GM21390 (cell line): ENCODE results near the gene GAST.
A peak's percentile ranks its signal among the peaks of the same experiment; 100 is the strongest.
"Not testable (repeated sequence)": the region's sequence is repeated elsewhere in the genome, so short reads cannot be mapped to it uniquely, and the experiment has no call there.

Source experiments
- ATAC-seq: cut with Tn5 transposase; IDR thresholded peaks from one replicate; pipeline ENCODE4 v1.9.1; 2021; ENCODE audit not compliant: unreplicated experiment

Gene GAST

DNA sequence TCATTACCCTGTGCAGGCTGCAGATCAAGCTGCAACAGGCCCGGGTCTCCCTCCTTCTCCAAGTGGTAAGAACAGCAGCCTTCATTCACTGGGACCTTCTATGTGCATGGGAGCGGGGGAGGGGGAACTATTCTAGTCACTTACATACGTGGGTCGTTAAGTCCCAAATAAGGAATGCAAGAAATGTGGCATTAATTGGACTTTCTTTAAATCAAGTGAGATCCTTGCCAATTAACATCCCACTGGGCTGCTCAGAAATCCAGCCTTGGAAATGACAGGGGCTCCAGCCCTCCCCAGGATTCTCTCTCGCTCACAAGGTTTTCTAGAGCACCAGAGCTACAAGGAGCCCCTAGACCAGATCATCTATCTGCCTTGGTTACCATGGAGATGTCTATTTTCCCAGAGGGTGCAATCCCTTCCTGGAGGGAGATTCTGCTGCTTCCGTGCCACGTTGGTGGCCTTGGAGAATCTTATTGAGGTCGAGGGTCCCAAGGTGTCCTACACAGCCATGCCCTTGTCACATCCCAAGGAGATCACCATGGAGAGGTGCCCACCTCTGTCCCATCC, 28.6 kb upstream of the GAST start:
- no peak for ATAC-seq

DNA sequence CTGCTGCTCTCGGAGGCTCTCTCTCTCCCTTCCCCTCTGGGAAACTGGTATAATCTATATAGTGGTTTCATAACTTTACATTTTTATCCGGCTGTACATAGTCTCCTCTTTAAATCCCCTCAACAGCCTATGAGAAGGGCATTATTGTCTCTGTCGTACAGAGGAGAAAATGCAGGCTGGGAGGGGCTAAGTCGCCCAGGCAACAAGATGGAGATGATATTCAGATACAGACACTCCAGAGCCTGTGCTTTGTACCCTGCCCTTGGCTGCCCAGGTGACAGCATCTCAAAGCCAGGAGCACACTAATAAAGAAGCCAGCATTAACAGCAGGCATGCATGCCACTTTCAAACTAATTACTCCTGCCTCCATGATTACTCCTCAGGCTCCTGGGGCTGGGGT, 28.1 kb upstream of the GAST start:
- no peak for ATAC-seq

DNA sequence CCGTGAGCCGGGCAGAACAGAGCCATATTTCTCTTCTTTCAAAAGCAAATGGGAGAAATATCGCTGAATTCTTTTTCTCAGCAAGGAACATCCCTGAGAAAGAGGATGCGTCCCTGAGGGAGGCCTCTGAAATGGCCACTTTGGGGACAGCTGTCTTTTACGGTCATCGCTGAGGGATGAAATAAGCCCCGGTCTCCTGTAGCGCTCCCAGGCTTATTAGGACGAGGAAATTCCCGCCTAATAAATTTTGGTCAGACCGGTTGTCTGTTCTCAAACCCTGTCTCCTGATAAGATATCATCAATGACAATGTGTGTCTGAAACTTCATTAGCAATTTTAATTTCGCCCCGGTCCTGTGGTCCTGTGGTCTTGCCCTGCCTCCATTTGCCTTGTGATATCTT, 26.4 kb upstream of the GAST start:
- ATAC-seq: not testable (repeated sequence)

DNA sequence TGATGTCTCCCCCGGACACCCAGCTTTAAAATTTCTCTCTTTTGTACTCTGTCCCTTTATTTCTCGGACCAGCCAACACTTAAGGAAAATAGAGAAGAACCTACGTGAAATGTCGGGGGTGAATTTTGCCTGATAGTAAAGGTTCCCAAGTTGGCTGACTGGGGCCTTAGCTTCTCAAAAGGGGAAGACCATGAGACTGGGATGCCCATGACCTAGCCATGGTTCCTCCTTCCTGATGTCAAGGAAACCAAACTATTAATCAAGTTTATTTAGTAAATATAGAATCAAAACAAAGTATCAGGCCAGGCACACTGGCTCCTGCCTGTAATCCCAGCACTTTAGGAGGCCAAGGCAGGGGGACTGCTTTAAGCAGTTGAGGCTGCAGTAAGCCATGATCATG, 25.9 kb upstream of the GAST start:
- ATAC-seq: no peak

DNA sequence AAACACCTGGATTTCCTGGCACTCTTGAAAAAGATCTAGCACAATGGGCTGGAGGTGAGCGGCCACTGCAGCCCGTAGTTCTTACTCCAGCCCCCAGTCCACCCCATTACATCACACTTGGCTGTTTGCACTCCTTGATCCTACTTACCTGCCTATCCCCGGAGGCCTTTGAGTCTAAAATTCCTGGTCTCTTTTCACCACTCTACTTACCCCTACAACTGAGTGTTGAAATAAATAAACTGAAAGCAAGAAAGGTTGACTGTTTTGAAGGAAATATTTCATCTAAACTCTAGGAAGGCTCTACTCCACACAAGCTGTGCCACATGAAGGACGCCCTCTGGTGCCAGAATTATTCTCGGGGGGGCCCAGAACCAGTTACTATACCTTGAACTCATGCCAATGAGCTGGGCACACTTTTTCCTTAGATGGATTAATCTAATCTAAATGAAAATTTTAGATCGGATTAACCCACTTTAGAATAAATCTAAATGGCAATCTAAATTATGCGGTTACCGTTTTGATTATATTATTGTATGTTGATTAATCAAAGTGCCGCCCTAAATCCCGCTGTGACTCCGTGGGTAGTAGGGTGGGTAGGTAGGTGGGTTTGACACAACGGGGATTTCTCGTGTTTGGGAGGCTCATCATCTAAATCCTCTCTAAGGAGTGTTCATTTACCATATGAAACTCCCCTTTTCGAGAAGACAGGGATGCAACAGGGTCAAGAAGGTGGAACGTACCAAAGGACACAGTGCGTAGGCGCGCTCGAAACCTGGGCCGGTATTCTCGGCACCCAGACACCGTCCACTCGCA, 24.1 kb upstream of the GAST start:
- ATAC-seq: no peak

DNA sequence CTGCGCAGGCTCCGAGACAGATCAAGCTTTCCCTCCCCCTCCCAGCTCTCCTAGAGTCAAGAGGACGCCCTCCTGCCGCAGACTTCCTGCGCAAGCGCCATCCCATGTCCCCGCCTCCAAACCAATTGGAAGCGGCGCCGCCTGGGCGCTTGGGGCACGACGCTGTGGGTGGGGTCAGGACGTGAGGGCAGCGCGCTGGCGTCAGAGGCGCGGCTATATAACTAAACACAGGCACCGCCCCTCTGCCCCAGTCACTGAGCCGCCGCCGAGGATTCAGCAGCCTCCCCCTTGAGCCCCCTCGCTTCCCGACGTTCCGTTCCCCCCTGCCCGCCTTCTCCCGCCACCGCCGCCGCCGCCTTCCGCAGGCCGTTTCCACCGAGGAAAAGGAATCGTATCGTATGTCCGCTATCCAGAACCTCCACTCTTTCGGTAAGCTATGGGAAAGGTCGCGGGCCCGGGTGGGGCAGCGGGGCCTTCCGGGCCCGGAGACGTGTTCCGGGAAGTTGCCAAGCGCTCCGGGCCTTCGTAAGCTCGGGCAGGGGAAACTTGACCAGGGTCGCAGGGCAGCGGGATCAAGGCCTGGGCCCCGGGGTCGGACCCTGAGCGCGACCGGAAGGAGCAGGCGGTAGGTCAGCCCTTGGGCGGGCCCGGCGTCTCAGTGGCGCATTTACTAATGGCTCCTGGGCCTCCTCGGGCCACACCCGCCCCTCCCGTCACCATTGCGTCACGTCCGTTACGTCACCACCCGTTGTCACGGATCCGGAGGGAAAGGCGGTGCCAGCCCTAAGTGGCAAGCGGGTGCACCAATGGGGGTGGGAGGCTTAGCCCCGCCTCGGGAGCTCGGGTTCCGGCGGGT, 23.3 kb upstream of the GAST start, which contains the start of gene EIF1:
Gene EIF1, plus strand, starts transcription at position 245 of the 856 bp plus-strand sequence. Its CDS starts 154 bp downstream, at position 399.
- peak; percentile 66 for ATAC-seq

DNA sequence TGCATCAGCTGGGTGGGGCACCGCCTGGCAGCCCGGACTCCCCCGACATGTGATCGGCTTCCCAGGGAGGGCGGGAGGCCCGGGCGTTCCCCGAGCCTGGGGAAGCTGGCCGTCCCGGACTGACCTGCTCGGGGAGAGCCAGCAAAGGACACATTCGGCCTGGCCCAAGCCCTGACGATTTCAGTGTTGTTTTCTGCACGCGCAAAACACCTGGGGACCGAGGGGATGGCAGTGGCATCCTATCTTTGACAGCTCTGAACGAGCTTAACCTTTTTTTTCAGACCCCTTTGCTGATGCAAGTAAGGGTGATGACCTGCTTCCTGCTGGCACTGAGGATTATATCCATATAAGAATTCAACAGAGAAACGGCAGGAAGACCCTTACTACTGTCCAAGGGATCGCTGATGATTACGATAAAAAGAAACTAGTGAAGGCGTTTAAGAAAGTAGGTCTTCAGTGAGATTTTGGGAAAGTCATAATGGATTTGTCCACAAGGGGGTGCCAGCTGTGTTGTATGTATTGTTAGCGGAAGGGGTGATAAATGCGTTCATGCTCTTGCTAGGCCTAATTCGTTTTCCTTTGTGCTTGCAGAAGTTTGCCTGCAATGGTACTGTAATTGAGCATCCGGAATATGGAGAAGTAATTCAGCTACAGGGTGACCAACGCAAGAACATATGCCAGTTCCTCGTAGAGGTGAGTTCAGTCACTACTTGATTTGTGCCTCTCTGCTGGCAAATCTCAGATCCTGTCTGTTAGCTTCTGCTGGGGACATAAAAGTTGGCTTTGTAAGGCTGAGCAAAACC, 22.4 kb upstream of the GAST start:
- ATAC-seq: no peak

DNA sequence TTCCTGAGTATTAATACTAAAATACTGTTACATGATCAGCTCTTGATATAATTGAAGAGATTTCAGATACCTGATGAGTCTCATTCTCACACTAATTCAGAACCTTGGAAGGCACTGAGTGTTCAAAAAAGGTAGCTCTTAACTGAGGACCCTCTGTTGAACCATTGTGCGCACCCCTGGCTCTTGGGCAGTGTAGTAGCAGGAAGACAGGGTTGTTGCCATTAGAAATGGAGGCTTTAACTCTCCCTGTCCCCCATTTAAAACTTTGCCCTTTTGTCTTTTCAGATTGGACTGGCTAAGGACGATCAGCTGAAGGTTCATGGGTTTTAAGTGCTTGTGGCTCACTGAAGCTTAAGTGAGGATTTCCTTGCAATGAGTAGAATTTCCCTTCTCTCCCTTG, 21.6 kb upstream of the GAST start:
- ATAC-seq: no peak

DNA sequence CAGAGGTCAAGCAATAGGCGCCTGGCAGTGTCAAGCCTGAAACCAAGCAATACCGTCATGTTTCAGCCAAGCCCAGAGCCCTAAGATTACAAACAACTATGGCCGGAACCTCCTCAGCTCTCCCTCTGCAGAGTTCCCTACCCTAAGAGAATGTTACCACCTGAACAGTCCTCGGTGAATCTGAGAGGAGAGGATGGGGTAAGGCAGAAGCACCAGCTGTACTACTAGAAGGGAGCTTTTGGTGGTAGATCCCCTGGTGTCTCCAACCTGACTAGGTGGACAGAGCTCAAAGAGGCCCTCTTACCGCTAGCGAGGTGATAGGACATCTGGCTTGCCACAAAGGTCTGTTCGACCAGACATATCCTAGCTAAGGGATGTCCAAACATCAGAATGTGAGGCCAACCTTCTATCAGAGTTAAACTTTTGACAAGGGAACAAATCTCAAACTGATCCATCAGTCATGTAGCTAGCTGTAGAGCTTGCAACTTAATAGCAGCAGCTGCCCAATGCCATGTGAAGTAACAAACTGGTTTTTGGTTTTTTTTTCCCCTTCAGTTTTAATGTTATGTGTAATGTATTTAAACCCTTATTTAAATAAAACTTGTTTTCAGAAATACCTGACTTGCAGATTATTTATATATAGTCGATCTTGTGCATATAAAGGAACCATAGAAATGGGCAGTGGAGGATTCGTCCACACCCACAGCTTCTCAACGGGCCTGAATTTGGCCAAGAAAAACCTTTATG, 20.9 kb upstream of the GAST start:
- no peak for ATAC-seq

DNA sequence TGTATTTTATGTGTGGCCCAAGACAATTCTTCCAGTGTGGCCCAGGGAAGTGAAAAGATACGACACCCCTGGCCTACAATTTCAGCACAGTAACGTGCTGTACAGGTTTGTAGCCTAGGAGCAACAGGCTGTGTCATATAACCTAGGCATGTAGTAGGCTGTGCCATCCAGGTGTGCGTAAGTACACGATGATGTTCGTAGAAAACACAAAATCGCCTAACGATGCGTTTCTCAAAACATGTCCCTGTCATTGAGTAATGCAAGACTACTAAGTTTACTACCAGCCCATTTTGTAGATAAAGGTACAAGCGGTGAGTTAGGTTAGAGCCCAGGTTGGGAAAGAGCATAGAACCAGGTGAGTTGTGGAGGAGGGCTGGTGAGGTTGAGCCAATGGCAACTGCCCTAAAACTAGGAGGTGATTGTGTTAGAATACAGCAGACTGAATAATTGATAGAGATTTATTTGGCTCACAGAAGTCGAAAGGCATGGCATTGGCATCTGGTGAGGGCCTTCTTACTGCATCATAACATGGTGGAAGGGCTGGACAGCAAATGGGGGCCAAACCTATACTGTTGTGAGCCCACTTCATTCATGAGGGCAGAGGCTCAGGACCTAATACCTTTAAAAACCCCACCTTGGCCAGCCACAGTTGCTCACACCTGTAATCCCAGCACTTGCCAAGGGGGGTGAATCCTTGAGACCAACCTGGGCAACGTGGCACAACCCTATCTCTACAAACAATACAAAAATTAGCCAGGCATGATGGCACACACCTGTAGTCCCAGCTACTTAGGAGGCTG, 19.2 kb upstream of the GAST start:
- no peak for ATAC-seq

DNA sequence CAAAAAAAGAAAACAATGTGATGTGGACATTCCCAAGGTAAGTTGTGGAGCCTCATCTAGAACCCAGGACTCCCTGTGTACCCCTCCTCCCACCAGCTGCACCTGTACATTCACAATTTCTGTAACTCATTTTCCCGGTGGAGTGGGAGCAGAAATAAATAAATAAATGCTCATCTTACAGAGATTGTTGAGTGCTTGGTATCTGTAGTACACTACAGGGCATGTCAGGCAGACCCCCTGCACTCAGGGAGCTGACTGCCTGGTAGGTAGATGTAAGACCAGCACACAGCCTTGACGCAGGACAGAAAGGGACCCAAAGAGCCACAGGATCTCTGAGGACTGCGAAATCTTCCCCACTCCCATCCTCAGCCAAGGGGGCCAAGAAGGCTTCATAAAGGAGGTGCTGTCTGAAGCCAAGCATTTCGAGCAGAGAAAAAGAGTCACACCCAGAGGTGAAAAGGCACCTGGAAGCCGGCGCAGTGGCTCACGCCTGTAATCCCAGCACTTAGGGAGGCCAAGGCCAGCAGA, 16.9 kb upstream of the GAST start:
- ATAC-seq: no peak

DNA sequence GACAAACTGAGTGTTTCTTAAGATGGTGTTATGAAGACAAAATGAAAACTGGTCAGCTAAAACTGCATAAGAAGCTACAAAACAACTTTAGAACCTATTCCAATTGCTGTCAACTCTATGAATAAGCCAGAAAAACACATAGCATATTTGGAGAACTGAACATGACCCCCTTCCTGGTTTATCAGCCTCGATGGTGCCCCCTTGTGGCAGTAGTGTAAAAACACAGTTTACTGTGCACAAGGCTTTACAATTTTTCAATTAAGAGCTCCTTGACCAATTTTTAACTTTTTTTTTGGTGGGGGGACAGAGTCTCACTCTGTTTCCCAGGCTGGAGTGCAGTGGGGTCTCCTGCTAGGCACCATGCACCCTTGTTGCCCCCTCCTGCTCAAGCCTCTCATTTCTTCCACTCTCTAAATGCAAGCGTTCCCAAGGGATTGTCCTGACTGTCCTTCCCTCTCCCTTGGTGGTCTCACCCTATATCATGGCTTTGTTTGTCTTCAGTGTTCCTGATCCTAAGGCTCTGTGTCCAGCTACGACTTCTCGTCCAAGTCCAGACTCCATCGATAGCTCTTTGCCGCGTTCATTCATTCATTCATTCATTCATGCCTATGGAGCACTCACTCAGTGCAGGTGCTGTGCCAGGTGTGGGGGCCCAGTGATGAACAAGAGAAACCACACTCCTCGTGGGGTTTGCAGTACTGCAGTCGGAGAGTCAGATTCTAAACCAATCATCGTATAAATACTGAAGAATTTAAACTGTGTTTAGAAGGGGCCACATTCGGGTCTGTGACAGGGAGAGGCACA, 16.0 kb upstream of the GAST start:
- no peak for ATAC-seq

DNA sequence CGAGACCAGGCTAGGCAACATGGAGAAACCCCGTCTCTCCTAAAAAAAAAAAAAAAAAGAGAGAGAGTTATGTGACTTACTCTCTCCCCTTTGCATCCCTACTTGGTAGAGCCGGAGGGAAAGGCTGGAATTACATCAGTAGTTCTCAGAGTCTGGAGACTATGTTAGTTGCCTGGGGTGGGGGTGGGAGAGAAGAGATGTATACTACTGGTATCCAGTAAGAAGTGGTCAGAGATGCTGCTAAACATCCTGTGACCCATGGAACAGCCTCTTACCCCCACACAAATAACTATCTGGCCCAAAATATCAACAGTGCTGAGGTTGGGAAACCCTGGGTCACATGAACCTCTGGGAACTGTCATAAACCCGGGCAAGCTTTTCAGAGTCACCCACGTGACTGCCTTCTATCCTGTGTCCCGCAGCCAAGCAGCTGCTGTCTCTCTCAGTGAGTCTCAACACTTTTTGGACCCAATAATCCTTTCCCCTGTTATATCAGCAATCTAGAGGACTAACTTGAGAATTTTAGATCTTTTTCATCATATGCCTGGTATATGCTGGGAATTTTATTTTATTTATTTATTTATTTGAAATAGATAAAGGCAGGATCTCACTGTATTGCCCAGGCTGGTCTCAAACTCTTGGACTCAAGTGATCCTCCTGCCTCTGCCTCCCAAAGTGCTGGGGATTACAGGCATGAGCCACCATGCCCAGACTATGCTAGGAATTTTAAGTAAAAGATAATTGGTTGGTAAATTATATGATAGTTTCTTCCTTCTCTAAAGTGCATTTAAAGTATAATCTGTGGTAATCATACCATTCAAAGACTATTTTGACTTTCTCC, 14.8 kb upstream of the GAST start:
- no peak for ATAC-seq

DNA sequence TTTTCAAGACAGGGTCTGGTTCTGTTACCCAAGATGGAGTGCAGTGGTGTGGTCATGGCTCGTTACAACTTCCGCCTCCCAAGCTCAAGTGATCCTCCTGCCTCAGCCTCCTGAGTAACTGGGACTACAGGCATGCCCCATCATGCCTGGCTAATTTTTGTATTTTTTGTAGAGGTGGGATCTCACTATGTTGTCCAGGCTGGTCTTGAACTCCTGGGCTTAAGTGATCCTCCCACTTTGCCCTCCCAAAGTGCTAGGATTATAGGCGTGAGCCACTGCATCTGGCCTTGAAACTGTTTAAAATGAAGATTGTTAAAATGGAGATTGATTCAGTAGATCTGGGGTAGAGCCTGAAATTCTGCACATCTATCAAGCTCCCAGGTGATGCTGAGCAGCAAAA, 11.3 kb upstream of the GAST start:
- not testable (repeated sequence) for ATAC-seq

DNA sequence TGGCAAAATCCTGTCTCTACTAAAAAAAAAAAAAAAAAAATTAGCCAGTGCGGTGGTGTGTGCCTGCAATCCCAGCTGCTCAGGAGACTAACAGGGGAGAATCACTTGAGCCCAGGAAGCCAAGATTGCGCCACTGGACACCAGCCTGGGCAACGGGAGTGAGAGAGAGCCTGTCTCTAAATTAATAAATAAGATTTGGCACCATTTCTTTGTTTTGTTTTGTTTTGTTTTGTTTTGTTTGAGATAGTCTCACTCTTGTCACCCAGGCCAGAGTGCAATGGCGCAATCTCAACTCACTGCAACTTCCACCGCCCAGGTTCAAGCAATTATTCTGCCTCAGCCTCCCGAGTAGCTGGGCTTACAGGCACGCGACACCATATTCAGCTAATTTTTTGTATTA, 9.4 kb upstream of the GAST start:
- no peak for ATAC-seq

DNA sequence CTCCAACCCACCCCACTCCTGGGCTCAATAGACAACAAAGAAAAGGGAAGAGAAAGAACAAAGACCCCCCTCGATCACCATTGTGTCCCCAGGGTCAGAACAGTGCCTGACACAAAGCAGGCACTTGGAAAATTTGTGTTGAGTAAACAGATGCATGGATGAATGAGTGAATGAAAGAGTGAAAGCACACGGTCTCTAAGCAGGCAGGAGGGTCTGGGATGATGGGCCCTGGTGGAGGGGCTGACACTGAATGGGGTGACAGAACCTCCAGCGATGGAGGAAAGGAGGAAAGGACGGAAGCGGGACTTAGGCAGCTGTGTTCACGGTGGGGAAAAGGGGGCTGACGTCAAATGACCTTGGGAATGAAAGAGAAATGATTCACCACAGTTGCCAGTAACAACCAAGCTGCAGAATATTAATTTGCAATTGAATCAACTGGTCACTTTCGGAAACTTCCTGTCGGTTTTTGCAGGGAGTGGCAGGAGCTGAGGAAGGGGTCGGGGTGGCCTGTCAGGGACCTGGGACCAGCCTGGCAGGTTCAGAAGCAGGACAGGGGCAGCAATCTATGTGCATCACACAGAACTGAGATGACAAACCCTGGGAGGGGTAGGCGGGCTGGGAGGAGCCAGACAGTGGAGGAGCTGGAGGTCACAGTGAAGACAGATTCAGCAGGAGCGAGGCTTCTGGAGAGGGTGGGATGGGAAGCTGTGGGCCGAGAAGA, 6.7 kb upstream of the GAST start:
- ATAC-seq: no peak
